Measurements from ENCODE around the gene NUP210L. TPM values are rescaled to one million over a fixed set of nuclear protein-coding genes. Genes with fewer than 3 reads are reported as not detected.

Gene NUP210L
- total RNA-seq, 1 experiment from 2014 or later, result not detected

DNA sequence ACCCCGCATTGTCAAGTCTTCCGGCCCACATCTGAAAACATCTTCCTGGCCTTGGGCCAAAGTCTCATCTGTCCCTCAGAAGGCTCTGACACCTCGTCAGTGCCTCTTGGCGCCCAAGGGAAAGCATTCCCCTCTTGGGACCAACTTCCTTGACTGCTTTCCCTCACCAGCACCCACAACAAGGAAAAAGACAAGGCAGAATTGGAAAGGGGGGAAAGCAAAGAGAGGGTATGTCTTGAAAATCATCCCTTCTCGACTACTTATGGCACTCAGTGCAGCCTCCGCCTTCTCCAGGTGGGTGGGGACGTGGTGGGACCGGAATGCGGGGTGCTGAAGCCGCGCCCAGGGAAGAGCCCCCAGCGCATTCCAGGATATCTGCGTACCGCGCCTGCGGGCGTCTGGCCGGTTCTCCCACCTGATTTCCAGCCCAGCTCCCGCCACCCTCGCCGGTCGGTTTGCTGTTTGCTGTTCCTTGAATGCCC lies 191.0 kb downstream of the NUP210L start:
- DNase-seq (ENCODE audit: low read depth), result peak; percentile 71

DNA sequence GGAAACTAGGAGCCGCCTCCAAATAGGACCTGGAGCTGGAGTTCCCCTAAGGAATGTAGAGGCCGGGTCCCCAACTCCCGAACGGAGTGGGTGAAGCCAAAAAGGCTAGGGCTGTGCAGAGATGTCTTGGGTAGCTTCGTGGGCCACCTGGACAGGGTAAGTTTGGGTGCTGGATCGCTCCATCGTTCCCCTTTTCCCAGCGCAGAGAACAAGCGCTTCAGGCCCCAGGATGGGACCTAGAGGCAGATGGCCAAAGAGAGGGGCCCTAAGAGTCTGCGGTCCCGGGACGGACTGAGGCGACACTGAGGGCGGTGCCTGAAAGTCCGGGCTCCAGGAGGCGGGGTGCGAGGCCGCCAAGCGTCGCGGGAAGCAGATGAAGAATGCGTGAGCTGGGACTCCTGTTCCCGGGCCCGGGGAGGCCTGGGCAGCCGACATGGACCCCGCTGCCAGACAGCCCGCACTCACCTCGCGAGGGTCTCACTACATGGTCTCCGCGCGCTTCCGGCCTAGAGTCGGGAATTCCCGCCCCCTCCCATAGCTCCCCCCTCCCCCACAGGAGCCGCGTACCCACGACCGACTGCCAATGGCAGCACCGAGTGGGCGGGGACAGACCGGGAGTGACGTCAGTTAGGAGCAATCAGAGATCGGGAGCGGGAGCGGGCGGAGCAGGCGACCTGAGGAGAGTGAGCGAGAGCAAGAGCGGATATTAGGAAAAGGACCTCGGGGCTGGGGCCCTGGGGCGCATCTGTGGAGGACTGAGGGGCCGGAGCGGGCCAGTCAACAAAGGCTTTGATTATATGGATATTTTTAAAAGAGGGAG lies 191.6 kb downstream of the NUP210L start, which contains the start of gene SLC39A1:
Gene SLC39A1 (minus strand): TSS at position 508 of the 820 bp plus-strand sequence. CDS start 822 bp downstream, outside the sequence.
- peak; percentile 99 for DNase-seq (ENCODE audit: low read depth)

DNA sequence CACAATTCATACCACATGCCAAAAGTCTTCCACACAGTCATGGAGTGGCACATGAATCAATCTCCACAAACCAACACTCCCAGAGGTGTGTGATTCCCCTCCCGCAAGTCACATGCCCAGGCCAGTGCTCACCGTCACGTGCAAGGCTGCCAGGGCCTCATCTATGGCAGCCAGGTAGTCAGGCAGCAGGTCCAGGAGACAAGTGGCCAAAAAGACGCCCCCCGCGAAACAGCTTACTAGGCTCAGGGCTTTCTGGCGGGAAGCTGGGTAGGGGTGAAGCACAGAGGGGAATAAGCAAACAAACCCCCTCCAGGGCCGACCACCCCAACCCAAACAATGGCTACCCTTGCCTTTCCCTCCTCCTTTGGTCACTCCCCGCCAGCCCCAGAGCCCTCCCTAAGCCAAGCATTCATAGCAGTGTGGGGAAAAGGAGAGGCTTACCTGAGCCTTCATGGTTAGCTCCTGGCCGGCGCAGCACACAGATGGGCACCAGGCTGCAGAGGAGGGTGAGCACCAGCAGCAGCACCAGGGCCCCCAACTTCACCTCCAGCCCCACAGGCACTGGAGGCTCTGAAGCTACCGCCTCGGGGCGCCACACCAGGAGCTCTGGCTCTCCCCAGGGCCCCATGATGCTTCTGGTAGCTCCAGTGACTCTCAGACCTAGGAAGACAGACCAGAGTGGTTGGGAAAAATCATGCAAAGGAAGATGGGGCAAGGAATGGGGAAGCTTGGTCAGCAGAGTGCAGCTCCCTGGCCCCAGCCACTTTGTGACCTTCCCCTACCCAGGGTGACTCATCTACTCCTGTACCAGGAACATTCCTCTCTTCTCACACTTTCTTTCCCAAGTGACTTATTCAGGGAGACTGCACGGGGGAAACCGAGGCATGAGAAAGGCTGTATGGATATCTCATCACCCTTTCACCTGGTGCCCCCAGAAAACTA lies 192.5 kb downstream of the NUP210L start:
- DNase-seq (ENCODE audit: low read depth), result peak; percentile 55

DNA sequence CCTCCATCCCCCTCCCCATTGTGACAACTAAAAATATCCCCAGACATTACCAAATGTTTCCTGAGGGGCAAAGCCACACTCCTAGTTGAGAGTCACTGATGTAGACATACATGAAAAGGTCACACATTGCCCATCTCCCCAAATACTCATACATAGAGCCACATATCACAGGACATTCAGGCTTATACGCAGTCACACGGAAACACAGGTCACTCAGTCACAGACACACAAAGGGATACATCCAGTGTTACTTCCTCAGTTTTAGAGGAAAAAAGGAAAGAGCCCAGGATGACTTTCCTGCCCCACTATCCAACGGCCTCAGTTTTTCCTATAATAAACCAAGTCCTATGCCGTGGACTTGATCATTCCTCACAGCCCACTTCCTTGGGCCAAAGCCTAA lies 193.5 kb downstream of the NUP210L start:
- DNase-seq (ENCODE audit: low read depth), result no peak

DNA sequence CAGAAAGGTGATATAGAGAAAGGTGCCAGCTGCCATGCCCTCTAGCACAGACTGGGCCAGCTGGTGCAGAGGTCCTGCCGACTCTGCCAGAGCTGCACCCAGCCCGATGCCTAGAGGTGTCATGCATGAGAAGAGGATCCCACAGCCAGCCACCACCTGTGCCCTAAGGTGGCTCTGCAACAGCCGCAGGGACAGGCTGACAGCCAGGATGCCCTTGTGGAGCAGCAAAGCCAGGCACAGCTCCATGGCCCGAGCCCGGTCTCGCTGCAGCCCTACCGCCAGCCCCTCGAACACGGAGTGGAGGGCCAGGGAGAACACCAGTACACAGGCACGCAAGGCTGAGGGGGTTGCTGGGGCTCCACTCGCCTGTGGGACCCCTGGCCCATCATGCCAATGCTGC lies 194.7 kb downstream of the NUP210L start:
- no peak for DNase-seq (ENCODE audit: low read depth)

DNA sequence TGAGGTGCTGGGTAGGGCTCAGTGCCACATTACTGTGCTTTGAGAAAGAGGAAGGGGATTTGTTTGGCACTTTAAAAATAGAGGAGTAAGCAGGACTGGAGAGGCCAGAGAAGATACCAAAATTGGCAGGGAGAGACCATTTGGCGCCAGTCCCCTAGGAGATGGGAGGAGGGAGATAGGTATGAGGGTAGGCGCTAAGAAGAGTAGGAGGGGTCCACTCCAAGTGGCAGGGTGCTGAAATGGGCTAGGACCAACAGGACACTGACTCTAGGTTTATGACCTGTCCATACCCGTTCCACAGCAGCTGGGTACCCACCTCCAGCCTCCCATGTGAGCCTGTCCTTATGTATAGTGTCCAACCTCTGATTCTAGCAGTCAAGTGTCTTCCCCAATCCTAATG lies 195.4 kb downstream of the NUP210L start:
- no peak for DNase-seq (ENCODE audit: low read depth)

DNA sequence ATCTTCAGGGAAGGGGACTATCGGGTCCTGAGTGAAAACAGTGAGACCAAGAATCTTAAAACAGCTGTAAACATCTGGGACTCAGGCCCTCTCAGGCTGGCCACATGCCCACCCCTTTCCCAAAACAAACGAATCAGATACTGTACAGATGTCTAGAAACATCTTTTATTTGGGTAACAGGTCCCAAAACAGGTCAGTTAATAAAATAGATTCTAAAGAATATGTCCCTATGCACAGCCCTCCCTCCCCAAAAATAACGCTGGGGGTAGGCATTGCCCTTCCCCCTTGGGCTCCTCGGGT lies 196.0 kb downstream of the NUP210L start:
- no peak for DNase-seq (ENCODE audit: low read depth)

DNA sequence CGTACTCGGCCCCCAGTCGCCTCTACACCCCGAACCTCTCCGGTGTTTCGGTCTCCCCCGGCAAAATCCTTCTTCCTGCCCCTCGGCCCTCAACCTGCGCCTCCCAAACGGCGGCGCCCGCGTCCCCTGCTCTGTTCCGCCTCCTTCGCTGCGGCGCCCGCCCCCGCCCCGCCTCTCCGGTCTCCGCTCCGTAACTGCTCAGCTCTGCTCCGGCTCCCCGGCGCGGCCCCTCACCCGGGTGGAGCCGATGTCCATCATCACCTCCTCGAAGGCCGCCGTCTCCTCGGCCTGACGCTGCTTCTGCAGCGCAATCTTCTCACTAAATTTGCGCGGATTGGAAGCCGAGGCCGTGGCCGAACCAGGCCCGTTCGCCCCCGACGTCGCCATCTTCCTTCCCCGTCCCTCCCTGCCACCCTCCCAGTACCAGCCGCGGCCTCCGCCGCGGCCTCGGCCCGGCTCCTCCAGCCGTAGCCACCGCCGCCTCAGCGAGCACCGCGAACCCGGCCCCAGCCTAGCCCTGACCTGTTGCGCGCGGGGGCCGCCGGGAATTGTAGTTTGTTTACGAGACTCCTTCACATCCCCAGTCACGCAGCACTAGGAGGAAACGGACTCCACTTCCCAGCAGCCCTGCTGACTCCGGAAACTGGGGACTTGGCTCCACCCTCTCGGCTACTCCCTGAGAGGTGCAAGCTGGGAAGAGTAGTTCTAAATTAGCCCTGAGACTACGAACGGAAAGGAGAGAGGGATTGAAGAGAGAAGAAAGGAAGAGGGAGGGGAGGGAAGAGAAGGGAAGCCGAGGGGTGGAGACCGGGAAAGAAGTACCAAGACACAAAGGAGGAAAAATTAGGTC lies 196.5 kb downstream of the NUP210L start, which contains the start of gene CRTC2:
Gene CRTC2 (minus strand): TSS at position 502 of the 850 bp plus-strand sequence. CDS start 115 bp downstream, at position 387.
- peak; percentile 99 for DNase-seq (ENCODE audit: low read depth)

DNA sequence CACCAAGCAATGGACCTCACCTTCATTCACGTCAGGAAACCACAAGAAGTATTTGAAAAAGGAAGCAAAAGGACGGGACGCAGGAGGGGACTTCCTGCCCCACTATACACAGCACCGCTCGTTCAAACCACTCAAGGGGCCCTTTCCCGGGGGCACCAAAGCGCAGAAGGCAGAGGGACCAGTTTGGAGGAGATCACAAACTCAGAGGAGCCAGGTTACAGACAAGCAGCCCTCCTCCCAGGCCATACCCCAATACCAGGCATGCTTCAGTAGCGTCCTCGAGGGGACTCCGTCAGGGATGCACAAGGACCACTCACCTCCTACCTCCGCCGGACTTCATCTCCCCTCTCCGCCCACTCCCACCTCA lies 197.1 kb downstream of the NUP210L start:
- peak; percentile 45 for DNase-seq (ENCODE audit: low read depth)

DNA sequence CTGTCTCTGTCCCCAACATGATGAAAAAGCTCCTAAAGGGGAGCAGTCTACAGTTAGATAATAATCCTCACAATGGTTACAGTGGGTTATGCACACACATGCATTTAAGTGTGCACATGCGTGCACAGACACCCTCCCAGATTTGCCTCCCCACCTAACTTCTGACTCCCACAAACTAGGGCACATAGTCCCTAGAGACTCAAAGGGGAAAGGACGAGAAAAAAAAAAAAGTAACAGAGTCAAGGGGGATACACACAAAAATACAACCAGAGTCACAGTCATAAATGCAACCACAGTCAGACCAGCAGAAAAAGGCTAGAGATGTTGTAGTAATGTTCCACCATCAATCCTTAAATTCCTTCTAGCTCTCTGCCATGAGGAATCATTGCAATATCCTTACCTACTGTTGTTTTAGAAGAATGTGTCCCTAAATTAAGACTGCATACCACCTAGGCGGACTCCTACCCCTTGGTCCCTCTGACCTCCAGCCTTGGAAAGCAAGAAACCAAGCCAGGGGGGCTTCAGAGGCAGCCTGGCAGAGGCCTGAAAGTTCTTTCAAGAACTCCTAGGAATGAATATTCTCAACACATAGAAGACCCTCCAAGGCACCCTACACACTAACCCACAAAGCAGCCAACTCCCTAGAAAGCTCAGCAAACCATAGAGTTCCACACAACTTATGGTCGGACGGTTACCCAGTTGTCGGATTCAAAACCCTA lies 197.7 kb downstream of the NUP210L start:
- no peak for DNase-seq (ENCODE audit: low read depth)

DNA sequence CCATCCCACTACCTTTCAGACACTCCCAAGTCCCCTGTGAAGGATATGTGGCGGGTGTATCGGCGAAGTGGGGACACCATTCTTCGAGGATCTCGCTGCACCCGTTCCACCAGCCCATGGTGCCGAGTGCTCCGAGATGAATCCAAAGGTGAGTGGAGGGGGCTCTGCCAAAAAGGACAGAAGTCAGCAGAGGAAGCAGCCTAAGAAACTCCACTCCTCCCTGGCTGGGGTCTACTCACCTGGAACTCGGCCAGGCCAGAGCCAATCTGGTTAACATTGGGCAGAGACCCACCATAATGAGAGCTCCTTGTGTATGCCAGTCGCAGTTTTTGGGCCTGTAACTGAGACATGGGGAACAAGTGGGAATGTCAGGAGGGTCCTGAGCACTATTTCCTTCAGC lies 200.0 kb downstream of the NUP210L start:
- DNase-seq (ENCODE audit: low read depth), result no peak

DNA sequence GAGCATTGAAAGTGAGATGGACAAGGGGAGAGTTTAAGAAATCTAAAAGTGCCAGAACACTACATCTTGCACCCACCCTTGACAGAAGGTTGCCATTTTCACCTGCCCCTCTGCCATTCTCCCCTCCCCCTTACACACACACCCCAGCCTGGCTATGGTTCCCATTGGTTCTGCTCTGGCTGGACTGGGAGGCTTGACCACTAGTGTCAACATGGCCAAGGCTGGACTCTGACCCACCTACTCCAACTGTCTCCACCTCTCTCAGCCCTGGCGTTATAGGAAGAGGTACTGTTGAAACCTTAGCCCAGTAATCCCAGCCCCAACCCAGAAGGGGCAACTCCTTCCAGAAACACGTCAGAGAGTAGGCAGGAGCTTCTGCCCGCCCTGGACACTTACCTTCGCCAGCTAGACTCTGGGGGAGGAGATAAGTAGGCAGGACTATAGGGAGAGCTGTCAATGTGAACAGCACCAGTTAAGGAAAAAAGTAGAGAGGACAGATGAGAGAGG lies 201.0 kb downstream of the NUP210L start:
- no peak for DNase-seq (ENCODE audit: low read depth)

DNA sequence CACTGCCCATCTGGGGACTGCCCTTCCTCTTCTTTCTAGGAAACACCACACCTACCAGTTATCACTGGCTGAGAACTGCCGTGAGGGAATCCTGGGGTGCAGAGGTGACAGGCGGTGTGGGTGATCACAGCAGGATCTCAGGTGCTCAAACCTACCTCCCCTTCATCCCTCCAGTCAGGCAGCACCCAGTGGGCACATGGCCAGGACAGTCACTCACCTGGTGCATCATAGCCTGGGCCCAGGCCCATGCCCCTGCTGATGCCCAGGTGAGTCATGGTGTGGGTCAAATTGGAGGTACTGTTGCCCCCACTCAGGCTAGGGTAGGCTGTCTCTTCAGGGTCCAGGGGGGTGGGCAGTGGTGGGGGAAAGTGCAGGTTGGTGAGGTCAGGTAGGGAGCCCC lies 203.1 kb downstream of the NUP210L start:
- DNase-seq (ENCODE audit: low read depth), result no peak

DNA sequence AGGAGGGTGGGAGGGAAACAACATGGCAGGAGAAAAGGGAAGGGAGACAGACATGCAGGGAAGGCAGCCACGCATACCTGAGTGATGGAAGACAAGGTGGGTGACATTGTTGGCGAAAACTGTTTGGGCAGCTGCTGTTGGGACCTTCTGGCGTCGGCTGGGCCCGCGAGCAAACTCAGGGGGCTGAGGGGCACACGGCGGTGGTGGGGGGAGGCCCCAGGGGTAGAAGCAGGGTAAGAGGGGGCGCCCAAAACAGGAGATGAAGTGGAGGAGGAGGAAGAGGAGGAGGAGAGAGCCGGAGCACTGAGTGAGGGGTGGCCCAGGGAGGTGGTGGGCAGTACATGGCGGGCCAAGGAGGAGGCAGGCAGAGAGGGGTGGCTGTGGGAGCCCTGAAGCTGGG lies 203.7 kb downstream of the NUP210L start:
- DNase-seq (ENCODE audit: low read depth), result no peak

DNA sequence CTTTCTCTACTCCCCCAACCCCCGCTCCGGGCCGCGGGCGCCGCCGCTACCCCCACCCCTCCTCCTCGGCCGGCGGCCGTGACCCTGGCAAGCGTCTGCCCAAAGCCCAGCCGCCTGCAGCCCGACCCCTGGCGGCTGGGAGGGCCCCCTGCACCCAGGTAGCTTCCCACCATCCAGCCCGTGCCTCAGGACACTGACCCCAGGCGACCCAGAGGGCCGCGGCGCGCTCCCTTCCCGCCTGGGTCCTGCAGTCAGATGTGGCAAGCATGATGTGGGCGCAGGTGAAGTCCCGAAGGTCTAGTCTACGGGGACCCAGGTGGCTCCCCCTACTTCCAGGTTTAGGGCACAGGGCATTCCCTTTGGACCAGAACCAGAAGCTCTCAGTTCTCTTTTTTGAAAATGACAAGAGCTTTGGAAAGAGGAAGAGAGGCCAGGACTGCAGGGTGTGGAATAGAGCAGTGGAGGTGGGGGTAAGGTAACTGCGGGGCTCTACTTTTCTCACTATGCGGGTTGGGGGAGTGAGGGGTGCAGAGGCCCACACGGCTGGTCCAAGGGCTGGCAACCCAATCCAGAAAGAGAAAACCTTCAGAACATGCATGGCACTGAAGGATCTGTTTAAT lies 208.1 kb downstream of the NUP210L start, which contains the start of gene DENND4B:
Gene DENND4B (minus strand): TSS at position 97 of the 620 bp plus-strand sequence. CDS start 2,344 bp downstream, outside the sequence.
- DNase-seq (ENCODE audit: low read depth), result peak; percentile 86

DNA sequence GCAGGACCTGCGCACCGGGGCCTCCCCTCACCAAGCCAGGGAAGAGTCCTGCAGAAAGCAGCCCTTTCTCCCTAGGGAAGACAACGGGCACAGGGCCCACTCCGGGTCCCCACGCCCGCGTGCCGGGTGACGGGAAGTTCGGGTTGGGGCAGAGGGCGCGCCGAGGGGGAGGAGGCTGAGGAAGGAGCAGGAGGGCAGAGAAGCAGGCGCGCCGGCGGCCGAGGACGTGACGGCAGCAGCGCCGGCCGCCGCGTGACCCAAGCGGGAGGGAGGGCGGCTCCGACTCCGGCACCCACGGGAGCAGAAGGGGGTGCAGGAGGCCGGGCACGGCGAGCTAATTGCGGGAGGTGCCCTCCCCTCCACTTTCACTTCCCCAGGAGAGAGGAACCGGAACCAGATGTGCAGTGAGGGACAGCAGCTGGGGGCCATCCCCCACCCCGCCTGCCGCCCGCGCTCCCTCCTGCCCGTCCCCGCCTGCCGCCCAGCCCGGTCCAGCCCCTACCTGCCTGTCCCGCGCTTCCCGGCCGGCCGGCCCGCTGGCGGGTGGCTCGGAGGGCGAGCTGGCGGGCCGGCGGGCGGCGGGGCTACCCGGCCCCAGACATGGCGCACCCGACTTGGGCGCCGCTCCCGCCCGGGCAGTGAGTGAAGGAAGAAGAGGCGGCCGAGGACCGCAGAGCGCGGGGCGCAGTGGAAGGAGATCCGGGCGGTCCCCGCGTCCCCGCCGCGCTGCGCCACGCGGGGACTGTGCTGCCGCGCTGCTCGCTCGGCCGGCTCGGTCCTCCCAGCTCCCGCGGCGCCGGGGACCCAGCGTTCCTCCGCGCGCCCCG lies 208.9 kb downstream of the NUP210L start:
- DNase-seq (ENCODE audit: low read depth), result peak; percentile 79

DNA sequence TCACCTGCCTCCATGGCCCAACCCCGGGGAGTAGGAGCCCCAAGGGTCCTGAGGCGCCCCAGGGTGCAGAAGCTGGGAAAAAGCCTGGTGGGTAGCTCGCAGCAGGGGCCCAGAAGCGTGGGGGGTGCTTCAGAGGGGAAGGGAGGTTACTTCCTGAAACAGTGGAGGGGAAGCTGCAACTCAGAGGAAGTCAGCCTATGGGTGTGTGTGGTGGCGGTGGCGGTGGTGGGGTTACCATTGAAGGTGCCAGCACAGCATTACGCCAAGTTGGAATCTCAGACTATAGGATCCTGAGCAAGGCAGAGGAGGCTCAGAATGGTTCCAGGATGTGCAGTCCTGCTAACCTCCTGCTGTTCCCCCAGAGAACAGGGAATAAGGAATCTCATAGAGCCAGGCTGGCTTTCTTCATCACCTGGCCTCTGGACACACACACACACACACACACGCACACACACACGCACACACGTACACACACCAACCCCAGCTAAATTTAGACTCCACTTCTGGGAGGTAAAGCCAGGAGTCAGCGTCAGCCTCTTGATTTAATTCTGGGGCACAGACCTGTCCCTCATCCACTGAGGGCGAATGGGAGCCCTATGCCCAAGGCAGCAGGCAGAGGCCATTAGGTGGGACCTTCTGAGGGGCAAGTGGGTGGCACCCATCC lies 209.6 kb downstream of the NUP210L start:
- DNase-seq (ENCODE audit: low read depth), result no peak

DNA sequence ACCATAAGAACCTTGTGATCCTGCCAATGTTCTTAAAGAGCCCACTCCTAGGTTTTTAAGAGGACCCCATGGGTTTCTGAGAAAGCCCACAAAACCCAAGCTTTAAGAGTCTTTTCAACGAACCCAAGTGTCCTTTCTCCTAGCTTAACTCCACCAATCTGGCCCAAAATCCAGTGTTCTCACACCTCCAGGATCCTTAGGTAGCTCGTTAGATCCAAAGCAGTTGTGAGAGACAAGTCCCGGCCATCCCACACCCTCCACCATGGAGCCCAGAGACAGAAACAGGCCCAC lies 210.1 kb downstream of the NUP210L start:
- DNase-seq (ENCODE audit: low read depth), result no peak
